WERI-Rb-1 (cell line): Measurements from ENCODE around the gene LIN28A.

ENCODE experiments used
- DNase-seq: peaks from one replicate; pipeline ENCODE4 v3.0.0-alpha.2; 2020
- H3K27ac ChIP-seq: fragments of 250-450 bp; sonication (Bioruptor Pico); 2 replicates; pipeline ENCODE4 v1.5.1; 2020; ENCODE audit warnings: mild to moderate bottlenecking, moderate library complexity
- H3K27me3 ChIP-seq: fragments of 250-450 bp; sonication (Bioruptor Pico); 2 replicates; pipeline ENCODE4 v1.5.1; 2021; ENCODE audit warnings: mild to moderate bottlenecking, low read depth, moderate library complexity; ENCODE audit not compliant: insufficient read depth, severe bottlenecking
- H3K36me3 ChIP-seq: fragments of 250-450 bp; sonication (Bioruptor Pico); 2 replicates; pipeline ENCODE4 v1.5.1; 2020; ENCODE audit warnings: mild to moderate bottlenecking, moderate library complexity
- H3K4me3 ChIP-seq: 2 replicates; pipeline ENCODE4 v1.5.1; 2011; ENCODE audit warnings: low read depth, mild to moderate bottlenecking, control low read depth, low read length
- H3K9me3 ChIP-seq: fragments of 250-450 bp; sonication (Bioruptor Pico); 2 replicates; pipeline ENCODE4 v1.5.1; 2021; ENCODE audit warnings: mild to moderate bottlenecking, moderate library complexity; ENCODE audit not compliant: severe bottlenecking
- TF ChIP-seq, protein P1 (sequence below): IDR thresholded peaks from 2 replicates; pipeline ENCODE4 v1.5.1; 2011; ENCODE audit warnings: low read depth, mild to moderate bottlenecking, control low read depth, inconsistent platforms, low read length

Gene LIN28A

GRCh38 chr1:26391450-26391849 lies 19.2 kb upstream of the LIN28A start:
- H3K27ac ChIP-seq, result no peak overlapping the region; the same call in 1 of the 2 replicates
- peak; percentile 31 for DNase-seq
- TF ChIP-seq, protein P1, sequence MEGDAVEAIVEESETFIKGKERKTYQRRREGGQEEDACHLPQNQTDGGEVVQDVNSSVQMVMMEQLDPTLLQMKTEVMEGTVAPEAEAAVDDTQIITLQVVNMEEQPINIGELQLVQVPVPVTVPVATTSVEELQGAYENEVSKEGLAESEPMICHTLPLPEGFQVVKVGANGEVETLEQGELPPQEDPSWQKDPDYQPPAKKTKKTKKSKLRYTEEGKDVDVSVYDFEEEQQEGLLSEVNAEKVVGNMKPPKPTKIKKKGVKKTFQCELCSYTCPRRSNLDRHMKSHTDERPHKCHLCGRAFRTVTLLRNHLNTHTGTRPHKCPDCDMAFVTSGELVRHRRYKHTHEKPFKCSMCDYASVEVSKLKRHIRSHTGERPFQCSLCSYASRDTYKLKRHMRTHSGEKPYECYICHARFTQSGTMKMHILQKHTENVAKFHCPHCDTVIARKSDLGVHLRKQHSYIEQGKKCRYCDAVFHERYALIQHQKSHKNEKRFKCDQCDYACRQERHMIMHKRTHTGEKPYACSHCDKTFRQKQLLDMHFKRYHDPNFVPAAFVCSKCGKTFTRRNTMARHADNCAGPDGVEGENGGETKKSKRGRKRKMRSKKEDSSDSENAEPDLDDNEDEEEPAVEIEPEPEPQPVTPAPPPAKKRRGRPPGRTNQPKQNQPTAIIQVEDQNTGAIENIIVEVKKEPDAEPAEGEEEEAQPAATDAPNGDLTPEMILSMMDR, result peak; percentile 85

DNA sequence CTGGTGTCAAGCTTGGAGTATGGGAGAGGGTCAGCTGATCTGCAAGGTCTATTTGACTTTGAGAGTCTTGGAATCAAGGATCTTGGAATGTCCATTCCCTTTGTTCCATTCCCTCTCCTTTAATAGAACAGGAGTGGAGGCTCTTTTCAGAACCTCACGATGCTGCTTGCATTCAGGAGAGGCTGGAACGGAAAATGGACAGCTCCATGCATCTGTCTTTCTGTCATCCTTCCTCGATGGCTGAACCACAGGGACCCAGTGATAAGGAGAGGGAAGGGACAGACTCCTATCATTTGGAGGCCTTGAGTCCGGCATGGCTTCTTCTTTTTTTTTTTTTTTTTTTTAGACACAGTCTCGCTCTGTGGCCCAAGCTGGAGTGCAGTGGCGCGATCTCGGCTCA lies 14.9 kb upstream of the LIN28A start:
- DNase-seq, result no peak
- no peaks in the 10 kb centered on the region for H3K36me3 ChIP-seq
- no peaks in the 10 kb centered on the region for H3K9me3 ChIP-seq
- no peak overlapping the region for H3K27ac ChIP-seq
- no peaks in the 10 kb centered on the region for H3K27me3 ChIP-seq
- H3K4me3 ChIP-seq, result no peak overlapping the region
- TF ChIP-seq, protein P1, result no peak

More at GRCh38 chr1:26391450-26391849, 19.2 kb upstream of the LIN28A start:
- H3K9me3 ChIP-seq, result no peaks in the 10 kb centered on the region
- H3K27me3 ChIP-seq, result no peaks in the 10 kb centered on the region
- H3K36me3 ChIP-seq, result no peaks in the 10 kb centered on the region
- no peak overlapping the region for H3K4me3 ChIP-seq

DNA sequence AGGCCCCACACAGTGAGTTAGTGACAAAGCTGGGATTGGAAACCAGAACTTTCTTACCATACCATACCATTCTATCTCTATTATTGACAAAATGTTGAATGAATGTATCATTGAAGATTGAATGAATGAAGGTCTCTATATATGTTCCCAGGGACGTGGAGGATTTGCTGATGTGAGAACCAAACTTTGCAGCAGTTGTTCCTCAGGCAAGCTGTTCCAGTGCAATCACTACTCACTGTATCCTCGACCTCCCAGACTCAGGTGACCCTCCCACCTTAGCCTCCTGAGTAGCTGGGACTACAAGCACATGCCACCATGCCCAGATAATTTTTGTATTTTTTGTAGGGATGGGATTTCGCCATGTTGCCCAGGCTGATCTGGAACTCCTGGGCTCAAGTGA lies 11.6 kb upstream of the LIN28A start:
- no peak overlapping the region for H3K27ac ChIP-seq
- no peaks in the 10 kb centered on the region for H3K9me3 ChIP-seq
- TF ChIP-seq, protein P1, result no peak
- no peaks in the 10 kb centered on the region for H3K36me3 ChIP-seq
- DNase-seq, result no peak
- H3K4me3 ChIP-seq, result no peak overlapping the region
- no peaks in the 10 kb centered on the region for H3K27me3 ChIP-seq

DNA sequence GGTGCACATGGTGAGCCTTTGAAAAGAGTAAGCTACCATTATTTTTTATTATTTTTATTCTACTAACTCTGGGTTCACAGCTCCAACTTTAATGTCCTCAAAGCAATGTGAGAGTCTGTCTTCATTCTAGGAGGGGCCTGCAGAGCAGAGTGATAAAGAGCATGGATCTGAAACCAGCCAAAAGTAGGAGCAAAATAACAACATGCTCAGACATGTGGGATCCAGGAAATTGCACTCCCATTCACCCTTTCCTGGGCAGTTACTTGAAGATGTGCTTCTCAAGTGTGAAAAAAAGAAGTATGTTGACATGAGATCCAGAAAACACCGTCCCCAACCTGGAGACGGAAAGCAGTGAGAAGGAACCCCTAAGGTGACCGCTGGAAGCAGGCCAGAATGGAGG lies 8.7 kb upstream of the LIN28A start:
- H3K27me3 ChIP-seq, result no peaks in the 10 kb centered on the region
- H3K9me3 ChIP-seq, result no peaks in the 10 kb centered on the region
- DNase-seq, result no peak
- H3K4me3 ChIP-seq, result no peak overlapping the region
- TF ChIP-seq, protein P1, result no peak
- H3K36me3 ChIP-seq, result no peaks in the 10 kb centered on the region
- H3K27ac ChIP-seq, result peak overlapping the region; percentile 28

DNA sequence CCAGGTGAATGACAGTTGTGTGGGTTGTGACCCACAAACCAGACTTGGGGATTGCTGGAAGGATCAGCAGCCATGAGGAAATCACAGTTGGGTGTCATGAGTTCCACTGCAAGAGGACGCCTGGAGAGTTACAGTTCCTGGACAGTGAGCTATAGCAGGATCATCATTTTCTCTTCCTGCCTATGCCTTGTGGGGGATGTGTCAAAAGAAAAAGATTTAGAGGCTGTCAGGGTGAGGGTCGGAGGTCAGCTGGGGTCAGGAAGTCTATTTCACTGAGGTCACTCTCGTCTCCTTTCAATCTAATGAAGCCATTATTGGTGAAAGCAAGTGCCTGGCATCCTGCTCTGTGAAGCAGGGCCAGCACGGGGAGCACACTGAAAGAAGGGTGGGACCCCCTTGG lies 7.0 kb upstream of the LIN28A start:
- Histone ChIP-seq H3K27me3 (no peaks in the 10 kb centered on the region), H3K36me3 (no peaks in the 10 kb centered on the region), H3K27ac (no peak overlapping the region), H3K9me3 (peaks cover 6% of the 10 kb centered on the region), H3K4me3 (no peak overlapping the region)
- DNase-seq, result no peak
- TF ChIP-seq, protein P1, result no peak

- DNase-seq, result no peak
- TF ChIP-seq, protein P1, result no peak
- H3K4me3 ChIP-seq, result no peak overlapping the region
- no peaks in the 10 kb centered on the region for H3K36me3 ChIP-seq
- H3K27ac ChIP-seq, result no peak overlapping the region
- H3K9me3 ChIP-seq, result peaks cover 6% of the 10 kb centered on the region
- no peaks in the 10 kb centered on the region for H3K27me3 ChIP-seq
Measured at GRCh38 chr1:26404641-26405040, 6.0 kb upstream of the LIN28A start.
